Kidney (tissue), 14 donors: ENCODE measurements around the gene SETD1B. TPM values are rescaled to one million over a fixed set of nuclear protein-coding genes. Genes with fewer than 3 reads are reported as not detected.
A peak's percentile ranks its signal among the peaks of the same experiment; 100 is the strongest.

Experiments used
- DNase-seq, 5 donors: peaks; one replicate each; pipeline ENCODE4 v3.0.0-alpha.2; 2013 to 2020
- FAIRE-seq: peaks from 2 replicates; lab custom pipeline; 2012; peaks lifted over from hg19 to GRCh38; lab: Jason Lieb, UNC
- H3K27ac ChIP-seq, 2 donors: one replicate each; pipeline ENCODE4 v1.7.0; 2013; ENCODE audit warnings: low read depth in 2 of 2, low read length in 2 of 2, inconsistent platforms in 1 of 2
- H3K27me3 ChIP-seq: one replicate; pipeline ENCODE4 v1.7.1; 2013; ENCODE audit warnings: low read length, inconsistent platforms; ENCODE audit not compliant: control insufficient read depth, insufficient read depth
- H3K36me3 ChIP-seq, 3 donors: one replicate each; pipeline versions ENCODE4 v1.7.0 to v1.7.1; 2013; ENCODE audit warnings: low read length in 3 of 3, control low read depth in 1 of 3, inconsistent platforms in 1 of 3; ENCODE audit not compliant: insufficient read depth in 3 of 3, control insufficient read depth in 2 of 3
- H3K4me1 ChIP-seq, 3 donors: one replicate each; pipeline versions ENCODE4 v1.7.0 to v1.7.1; 2013; ENCODE audit warnings: low read length in 3 of 3, inconsistent platforms in 1 of 3, low read depth in 1 of 3; ENCODE audit not compliant: control insufficient read depth in 2 of 3, insufficient read depth in 2 of 3
- H3K4me3 ChIP-seq, 3 donors: one replicate each; pipeline versions ENCODE4 v1.7.0 to v1.8.1; 2013; ENCODE audit warnings: low read length in 3 of 3, control low read depth in 1 of 3, inconsistent platforms in 1 of 3
- H3K9ac ChIP-seq, 3 donors: one replicate each; pipeline versions ENCODE4 v1.7.0 to v1.7.1; 2013; ENCODE audit warnings: low read length in 3 of 3, control low read depth in 1 of 3, inconsistent platforms in 1 of 3
- H3K9me3 ChIP-seq, 3 donors: one replicate each; pipeline versions ENCODE4 v1.7.0 to v1.7.1; 2013; ENCODE audit warnings: low read length in 3 of 3, control low read depth in 1 of 3, inconsistent platforms in 1 of 3; ENCODE audit not compliant: control insufficient read depth in 2 of 3, insufficient read depth in 1 of 3
- CTCF ChIP-seq: IDR thresholded peaks from 3 replicates; pipeline ENCODE4 v1.5.1; 2012; ENCODE audit warnings: mild to moderate bottlenecking, moderate library complexity, borderline replicate concordance; ENCODE audit not compliant: insufficient read depth; ENCODE audit errors: extremely low read depth
- intact Hi-C: fragments of 100-400 bp; cut with DNase I; formaldehyde crosslinking; loops from one replicate; pipeline ENCODE4 v1.11.1; 2022
- polyA plus RNA-seq: library from polyadenylated mRNA; stranded (reverse); fragments of 350-450 nt; fragmentation: Illumina TruSeq; extraction: RNeasy Lipid Tissue Mini Kit (QIAGEN cat#74804); gene quantifications from one replicate; pipeline ENCODE4 v1.2.3, GENCODE V29; 2014; ENCODE audit warnings: low read depth, low replicate concordance; ENCODE audit not compliant: insufficient read depth
- total RNA-seq: library from RNA; stranded (reverse); fragmentation: NEBNext Ultra II Directional; extraction: Animal tissue kit (Norgen Biotek cat#: 25700); gene quantifications from one replicate; pipeline ENCODE4 v1.2.1, GENCODE V29; 2021
- donor health status: control.
- donor health status: control.
- donor health status: control.
- donor health status: control.
- donor health status: control.
- donor health status: DM: yes; HTN: yes; CAD: no.
- donor health status: Normal renal cell carcinoma (clear cell type).

SETD1B gene
- total and polyA plus RNA-seq, 2 donors from 2014 or later: 3.5 to 34.5 TPM

- H3K9me3 ChIP-seq: no peaks in the 10 kb centered on the region
- H3K27me3 ChIP-seq: no peaks in the 10 kb centered on the region
- FAIRE-seq (no peak), DNase-seq (peak; percentile 64 to 88 (median 79))
- intact Hi-C loops: no loop called here
- H3K4me3 ChIP-seq: peak overlapping the region in 2 of 3 donors; percentile 16 to 67
- H3K9ac ChIP-seq: peak overlapping the region in 1 of 3 donors; percentile 65
- TF ChIP-seq CTCF: no peak
- H3K36me3 ChIP-seq: peaks cover 2 to 10% (median 2%) of the 10 kb centered on the region in 3 donors
- H3K4me1 ChIP-seq: peaks cover 0 to 44% (median 27%) of the 10 kb centered on the region in 3 donors
- H3K27ac ChIP-seq: peak overlapping the region; percentile 79 to 80
Observed at GRCh38 chr12:121792607-121793439, 11.0 kb upstream of the SETD1B start.

GRCh38 chr12:121793440-121793837 lies 10.4 kb upstream of the SETD1B start, which contains the start of gene RHOF:
Gene RHOF, minus strand, starts transcription at chr12:121793688. Its CDS starts 55 bp downstream, at chr12:121793633.
- TF ChIP-seq CTCF: peak; percentile 1
- Histone ChIP-seq H3K27ac (peak within 1 kb of the TSS; percentile 83 to 88), H3K4me3 (peak within 1 kb of the TSS; percentile 34 to 67 (median 49)), H3K27me3 (no peaks in the 10 kb centered on the region), H3K36me3 (peaks cover 2 to 10% (median 2%) of the 10 kb centered on the region in 3 donors), H3K9ac (peak within 1 kb of the TSS in 2 of 3 donors; percentile 27 to 78), H3K4me1 (peaks cover 0 to 49% (median 30%) of the 10 kb centered on the region in 3 donors), H3K9me3 (no peaks in the 10 kb centered on the region)
- FAIRE-seq: no peak
- intact Hi-C loops: no loop called here
- DNase-seq: peak in 2 of 5 donors; percentile 49 to 85

- FAIRE-seq: no peak
- intact Hi-C loops: no loop called here
- Histone ChIP-seq H3K27me3 (no peaks in the 10 kb centered on the region), H3K27ac (peak overlapping the region; percentile 83 to 88), H3K9ac (peak overlapping the region in 2 of 3 donors; percentile 18 to 78), H3K36me3 (peaks cover 2 to 10% (median 4%) of the 10 kb centered on the region in 3 donors), H3K4me1 (peaks cover 0 to 52% (median 30%) of the 10 kb centered on the region in 3 donors), H3K4me3 (peak overlapping the region; percentile 34 to 67 (median 49)), H3K9me3 (no peaks in the 10 kb centered on the region)
- TF ChIP-seq CTCF: peak; percentile 100
- peak; percentile 94 to 97 (median 95) for DNase-seq
Observed at GRCh38 chr12:121793838-121794533, 9.8 kb upstream of the SETD1B start.
